ENCODE results near the gene ANO4. TPM values are rescaled to one million over a fixed set of nuclear protein-coding genes. Genes with fewer than 3 reads are reported as not detected.
"Not testable (repeated sequence)": the region's sequence is repeated elsewhere in the genome, so short reads cannot be mapped to it uniquely, and the experiment has no call there.

ANO4 gene
- total RNA-seq, 2 experiments from 2014 or later = not detected

DNA sequence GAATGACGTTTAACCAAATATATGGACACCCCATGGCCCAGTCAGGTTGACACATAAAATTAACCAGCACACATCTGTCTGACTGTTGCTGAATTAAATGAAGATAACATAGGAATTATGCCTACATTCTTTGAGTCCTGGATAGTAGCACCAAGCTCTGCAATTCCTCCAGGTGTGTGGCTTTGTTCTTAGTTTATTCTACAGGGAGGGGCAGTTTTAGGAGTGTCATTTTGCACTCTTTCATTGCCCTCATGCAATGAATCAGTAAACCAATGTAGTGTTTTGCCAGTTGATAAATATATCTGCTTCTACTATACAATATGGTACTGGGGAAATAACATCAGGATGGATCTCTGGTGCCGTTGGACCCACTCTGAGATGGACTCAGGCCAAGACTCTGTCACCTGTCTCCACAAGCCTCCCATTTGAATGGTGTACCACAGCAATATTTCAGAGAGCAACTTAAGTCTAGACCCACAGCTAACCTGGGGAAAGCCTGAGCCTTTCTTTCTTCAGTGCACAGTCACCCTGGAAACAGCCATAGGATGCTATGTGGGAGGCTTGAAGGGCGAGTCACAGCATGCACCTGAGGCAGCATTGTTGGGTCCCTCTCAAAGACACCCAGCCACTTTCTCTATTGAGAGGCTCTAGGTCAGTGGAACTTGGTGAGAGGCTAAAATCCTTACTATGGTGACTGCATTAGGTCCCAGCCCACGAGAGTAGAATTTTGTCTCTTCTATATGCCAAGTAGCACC is 73.2 kb downstream of the ANO4 start:
- POLR2A ChIA-PET = no interaction called here
- CTCF ChIA-PET = no interaction called here

DNA sequence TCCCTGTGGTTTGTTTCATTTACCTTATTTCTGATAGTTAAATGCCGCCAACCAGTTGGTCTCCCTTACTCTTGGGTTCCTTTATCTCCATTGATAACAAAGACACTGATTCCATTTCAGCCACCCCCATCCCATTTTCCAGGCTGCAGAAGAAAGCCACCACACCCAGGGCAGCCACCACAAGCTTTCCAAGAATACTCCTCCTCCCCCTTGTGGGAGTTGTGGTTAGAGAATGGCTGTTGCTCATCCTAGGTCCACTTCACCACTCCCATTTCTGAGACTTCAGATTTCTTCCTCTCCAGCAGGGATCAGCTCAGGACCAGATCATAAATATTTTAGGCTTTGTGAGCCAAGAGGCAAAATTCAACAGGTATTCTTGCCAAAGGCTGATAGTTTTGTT is 73.9 kb downstream of the ANO4 start:
- ChIA-PET CTCF (no interaction called here), POLR2A (no interaction called here)

GRCh38 chr12:100871195-100871734 is 76.7 kb downstream of the ANO4 start:
- POLR2A ChIA-PET = no interaction called here
- CTCF ChIA-PET = no interaction called here

- ChIA-PET POLR2A (no interaction called here), CTCF (no interaction called here)
Observed at GRCh38 chr12:100875156-100875555, 80.6 kb downstream of the ANO4 start.

GRCh38 chr12:100875771-100876170 is 81.2 kb downstream of the ANO4 start:
- ChIA-PET CTCF (no interaction called here), POLR2A (no interaction called here)

DNA sequence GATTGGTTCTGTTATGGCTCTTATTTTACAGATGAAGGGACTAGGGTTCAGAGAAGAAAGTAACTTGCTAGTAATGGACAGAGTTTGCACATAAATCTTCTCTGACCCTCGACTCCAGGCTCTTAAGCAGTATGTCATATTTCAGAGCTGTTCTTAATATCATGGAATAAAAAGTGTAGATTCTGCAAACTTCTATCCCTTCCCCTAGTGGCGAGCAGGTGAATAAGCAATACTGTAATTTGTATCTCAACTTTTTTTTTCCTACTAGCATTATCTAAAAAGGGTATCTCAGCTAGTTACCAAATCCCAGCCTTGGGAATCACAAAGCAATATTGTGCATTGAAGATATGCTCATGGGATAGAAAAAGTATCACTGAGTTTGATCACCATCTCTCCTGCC is 83.2 kb downstream of the ANO4 start:
- CTCF ChIA-PET = interaction anchor here (0.6 kb wide), 1 partner anchor 455 kb away, joined by 3 read pairs; no protein-coding TSS in a partner anchor
- POLR2A ChIA-PET = no interaction called here

DNA sequence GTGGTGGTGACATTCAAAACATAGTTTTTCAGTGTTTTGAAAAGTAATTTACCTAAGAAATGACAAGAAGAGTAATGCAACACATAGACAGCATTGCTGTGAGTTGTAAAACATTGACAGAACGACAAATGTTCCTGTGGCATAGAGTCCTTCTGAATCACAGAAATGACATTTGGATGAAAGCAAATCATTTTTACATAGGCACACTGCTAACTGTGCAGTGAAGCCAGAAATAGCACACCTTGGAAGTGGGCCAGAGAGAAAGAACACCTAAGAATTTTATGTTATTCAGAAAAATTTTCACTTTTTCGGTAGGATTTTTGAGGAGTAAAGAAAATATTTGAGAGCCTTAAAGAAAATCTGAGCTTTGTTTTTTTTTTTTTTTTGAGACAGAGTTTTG is 100.6 kb downstream of the ANO4 start:
- ChIA-PET CTCF (no interaction called here), POLR2A (no interaction called here)

DNA sequence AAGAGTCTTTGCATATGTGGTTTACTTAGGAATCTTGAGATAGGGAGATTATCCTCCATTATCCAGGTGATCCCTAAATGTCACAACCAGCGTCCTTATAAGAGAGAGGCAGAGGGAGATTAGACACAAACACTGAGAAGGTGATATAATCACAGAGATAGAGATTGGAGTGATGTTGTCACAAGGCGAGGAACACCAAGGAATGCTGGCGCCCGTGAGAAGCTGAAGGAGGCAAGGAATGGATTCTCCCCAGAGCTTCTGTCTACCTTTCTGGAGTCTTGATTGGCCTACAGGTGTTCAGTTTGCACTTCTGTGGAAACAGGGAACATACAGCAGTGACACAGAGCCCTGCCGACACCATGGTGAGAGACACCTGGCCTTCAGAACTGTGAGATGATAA is 101.6 kb downstream of the ANO4 start:
- ChIA-PET POLR2A (no interaction called here), CTCF (no interaction called here)

DNA sequence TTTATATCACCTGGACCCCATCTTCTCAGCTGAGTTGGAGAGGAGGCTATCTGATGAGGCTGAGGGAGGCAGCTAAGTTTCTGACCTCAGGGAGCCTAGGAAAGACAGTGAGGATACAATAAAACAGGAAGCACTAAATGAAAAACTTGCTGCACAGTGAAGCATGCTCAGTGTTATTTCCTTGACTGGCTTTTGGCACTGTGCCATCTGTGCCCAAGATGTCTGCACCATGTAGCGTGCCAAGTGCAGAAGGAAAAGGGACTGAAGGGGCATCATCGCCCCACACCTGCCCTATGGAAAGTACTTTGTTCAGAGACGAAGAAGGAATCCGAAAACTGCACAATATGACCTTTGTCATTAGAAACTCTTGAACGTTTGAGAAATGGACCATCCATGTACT is 102.7 kb downstream of the ANO4 start:
- ChIA-PET POLR2A (no interaction called here), CTCF (no interaction called here)

GRCh38 chr12:100899301-100899700 is 104.7 kb downstream of the ANO4 start:
- CTCF ChIA-PET = no interaction called here
- POLR2A ChIA-PET = no interaction called here

GRCh38 chr12:100900808-100901207 is 106.2 kb downstream of the ANO4 start:
- POLR2A ChIA-PET = no interaction called here
- CTCF ChIA-PET = no interaction called here

- ChIA-PET POLR2A (no interaction called here), CTCF (no interaction called here)
Observed at GRCh38 chr12:100901266-100901665, 106.7 kb downstream of the ANO4 start.

GRCh38 chr12:100904270-100904669 is 109.7 kb downstream of the ANO4 start:
- POLR2A ChIA-PET = no interaction called here
- CTCF ChIA-PET = no interaction called here

DNA sequence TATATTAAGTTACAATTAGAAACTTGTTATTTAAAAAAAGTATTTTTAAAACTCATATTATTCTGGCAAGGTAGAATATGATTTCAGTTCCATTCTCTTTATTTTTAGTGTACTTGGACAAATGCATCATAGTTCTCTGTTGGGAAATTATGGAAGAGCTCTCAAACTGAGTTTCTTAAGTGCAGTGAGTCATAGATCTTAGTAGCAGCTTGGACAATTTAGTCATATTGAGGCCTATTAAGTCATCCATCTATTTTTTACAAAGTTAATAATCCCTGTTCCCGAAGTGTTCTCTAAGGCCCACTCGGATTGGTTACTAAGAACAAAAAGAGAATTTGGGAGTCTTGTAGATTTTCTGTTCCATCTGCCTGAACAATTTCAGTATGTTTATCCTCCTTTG is 113.9 kb downstream of the ANO4 start:
- ChIA-PET CTCF (no interaction called here), POLR2A (no interaction called here)

DNA sequence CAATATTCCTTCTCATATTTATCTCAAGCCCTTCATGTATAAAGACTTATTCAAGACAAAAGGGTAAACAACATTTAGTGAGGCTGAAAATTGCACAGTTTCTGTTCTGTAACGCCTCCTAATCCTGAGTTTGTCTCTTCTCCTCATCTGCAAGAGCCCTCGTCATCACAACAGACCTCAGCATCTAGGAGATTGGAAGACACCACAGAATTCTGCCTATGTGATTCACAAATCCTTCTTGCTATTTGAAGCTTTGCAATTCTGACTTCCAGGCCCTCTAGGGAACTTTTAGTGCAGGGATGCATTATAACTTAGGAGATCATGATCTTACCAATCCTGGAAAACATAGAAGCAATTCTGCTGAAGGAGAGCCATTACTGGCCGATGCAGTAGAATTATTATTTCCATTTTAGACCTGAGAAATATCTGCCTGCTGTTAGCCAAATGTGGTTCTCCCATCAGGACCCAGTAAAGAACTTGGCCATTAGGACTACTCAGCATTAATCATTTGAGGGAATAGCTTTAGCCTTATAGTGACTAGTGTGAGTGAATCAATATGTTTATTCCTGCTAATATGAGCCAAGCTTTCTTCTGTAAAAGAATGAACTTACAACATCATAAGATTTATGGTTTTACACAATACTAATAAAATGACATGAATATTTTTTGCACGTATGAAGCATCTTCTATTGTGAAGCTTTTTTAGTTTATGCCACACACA is 119.5 kb downstream of the ANO4 start:
- POLR2A ChIA-PET = no interaction called here

GRCh38 chr12:100919116-100919515 is 124.5 kb downstream of the ANO4 start:
- ChIA-PET POLR2A (no interaction called here), CTCF (no interaction called here)

More for the DNA sequence above, 119.5 kb downstream of the ANO4 start:
- CTCF ChIA-PET = no interaction called here

- ChIA-PET POLR2A (no interaction called here), CTCF (no interaction called here)
Observed at GRCh38 chr12:100920493-100920892, 125.9 kb downstream of the ANO4 start.

DNA sequence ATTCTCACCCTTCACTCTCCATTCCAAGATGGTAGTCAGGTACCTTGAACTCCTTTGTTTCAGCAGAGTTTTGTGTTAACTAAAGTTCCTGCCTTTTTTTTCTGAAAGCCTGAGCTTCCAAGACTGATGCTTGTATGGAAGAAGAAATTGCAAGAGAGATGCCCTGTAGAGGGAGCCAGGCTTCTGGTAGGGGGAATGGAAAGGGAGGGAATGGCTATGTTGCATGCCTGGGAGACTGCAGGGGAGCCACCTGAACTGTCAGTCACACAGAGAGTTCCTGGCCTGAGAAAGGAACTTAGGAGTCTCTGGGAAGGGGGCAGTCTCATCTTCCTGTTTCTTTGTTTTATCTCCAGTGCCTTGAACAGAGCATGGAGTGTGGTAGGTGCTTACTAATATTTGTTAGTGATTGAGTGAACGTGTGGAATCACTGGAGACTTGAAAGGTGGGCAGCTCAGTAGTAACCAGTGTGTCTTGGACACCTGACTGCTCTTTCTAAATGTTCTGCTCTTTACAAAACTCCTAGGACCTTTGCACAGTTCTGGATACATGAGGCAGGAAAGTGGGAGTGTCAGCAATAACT is 132.2 kb downstream of the ANO4 start:
- ChIA-PET POLR2A (no interaction called here), CTCF (no interaction called here)

GRCh38 chr12:100927826-100928225 is 133.2 kb downstream of the ANO4 start:
- ChIA-PET CTCF (no interaction called here), POLR2A (no interaction called here)

GRCh38 chr12:100932571-100932970 is 138.0 kb downstream of the ANO4 start:
- ChIA-PET CTCF (no interaction called here), POLR2A (no interaction called here)

DNA sequence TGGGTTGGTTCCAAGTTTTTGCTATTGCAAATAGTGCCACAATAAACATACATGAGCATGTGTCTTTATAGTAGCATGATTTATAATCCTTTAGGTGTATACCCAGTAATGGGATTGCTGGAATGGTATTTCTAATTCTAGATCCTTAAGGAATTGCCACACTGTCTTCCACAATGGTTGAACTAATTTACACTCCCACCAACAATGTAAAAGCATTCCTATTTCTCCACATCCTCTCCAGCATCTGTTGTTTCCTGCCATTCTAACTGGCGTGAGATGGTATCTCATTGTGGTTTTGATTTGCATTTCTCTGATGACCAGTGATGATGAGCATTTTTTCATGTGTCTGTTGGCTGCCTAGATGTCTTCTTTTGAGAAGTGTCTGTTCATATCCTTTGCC is 139.0 kb downstream of the ANO4 start:
- CTCF ChIA-PET, POLR2A ChIA-PET: not testable (repeated sequence)
